GM12892 (cell line): ENCODE data around the gene PTMS.

Experiments
- POLR2A ChIP-seq: IDR thresholded peaks from 2 replicates; pipeline ENCODE4 v1.6.1; 2011; ENCODE audit warnings: low read depth, low read length, control low read depth
- POLR2AphosphoS5 ChIP-seq: IDR thresholded peaks from 2 replicates; pipeline ENCODE4 v1.6.1; 2011; ENCODE audit warnings: low read depth, low read length, control low read depth

DNA sequence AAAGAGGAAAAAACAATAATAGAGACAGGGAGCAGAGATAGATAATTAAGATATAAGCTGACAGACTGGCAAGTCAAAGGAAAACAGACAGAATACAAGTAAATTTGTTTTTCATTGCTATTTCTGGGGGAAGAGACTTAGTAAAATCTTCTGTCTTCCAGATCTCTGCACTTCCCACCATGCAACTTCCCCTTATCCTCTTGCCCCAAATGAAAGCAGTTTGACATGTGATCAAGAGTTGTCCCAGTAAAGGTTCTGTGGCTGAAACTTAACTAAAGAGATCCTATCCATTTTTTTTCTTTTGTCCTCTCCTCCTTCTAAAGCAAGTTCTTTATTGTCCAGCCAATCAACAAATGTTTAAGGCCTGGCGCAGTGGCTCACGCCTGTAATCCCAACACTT lies 11.8 kb upstream of the PTMS start:
- no peak for TF ChIP-seq POLR2AphosphoS5
- TF ChIP-seq POLR2A = no peak
